ENCODE results near the gene IER5L.

The IER5L gene

GRCh38 chr9:129187042-129187441, 9.0 kb upstream of the IER5L start:
- no peak for DNase-seq (ENCODE audit: low read depth in 1 of 2, low spot score in 1 of 2)
- no peak for TF ChIP-seq SPI1 (IDR thresholded peaks at IDR 0.05; ENCODE audit: borderline replicate concordance, low read depth)
- no peak for TF ChIP-seq REST (IDR thresholded peaks at IDR 0.05; ENCODE audit: insufficient replicate concordance, low read depth)
- TF ChIP-seq GABPA (IDR thresholded peaks at IDR 0.05; ENCODE audit: low read depth) = no peak
- TF ChIP-seq POLR2AphosphoS5 (IDR thresholded peaks at IDR 0.05; ENCODE audit: low read depth) = no peak
- TF ChIP-seq CTCF (IDR thresholded peaks at IDR 0.05; ENCODE audit: insufficient read depth, low read length) = no peak
- no peaks in the 10 kb centered on the region for H3K27me3 ChIP-seq (ENCODE audit: insufficient read depth, poor library complexity, severe bottlenecking)
- no peak overlapping the region for H3K27ac ChIP-seq (replicated peaks)
- H3K4me3 ChIP-seq (replicated peaks; ENCODE audit: insufficient read depth, low read length) = no peak overlapping the region

- Histone ChIP-seq H3K4me3 (replicated peaks; ENCODE audit: insufficient read depth, low read length) (no peak overlapping the region), H3K27ac (replicated peaks) (no peak overlapping the region), H3K27me3 (ENCODE audit: insufficient read depth, poor library complexity, severe bottlenecking) (no peaks in the 10 kb centered on the region)
- no peak for DNase-seq (ENCODE audit: low read depth in 1 of 2, low spot score in 1 of 2)
- TF ChIP-seq REST (IDR thresholded peaks at IDR 0.05; ENCODE audit: insufficient replicate concordance, low read depth) = no peak
- no peak for TF ChIP-seq CTCF (IDR thresholded peaks at IDR 0.05; ENCODE audit: insufficient read depth, low read length)
Measured at GRCh38 chr9:129185991-129186390, 7.9 kb upstream of the IER5L start.

- no peaks in the 10 kb centered on the region for H3K27me3 ChIP-seq (ENCODE audit: insufficient read depth, poor library complexity, severe bottlenecking)
- DNase-seq (ENCODE audit: low read depth in 1 of 2, low spot score in 1 of 2) = no peak
- TF ChIP-seq CTCF (IDR thresholded peaks at IDR 0.05; ENCODE audit: insufficient read depth, low read length) = no peak
- TF ChIP-seq SPI1 (IDR thresholded peaks at IDR 0.05; ENCODE audit: borderline replicate concordance, low read depth) = no peak
- TF ChIP-seq GABPA (IDR thresholded peaks at IDR 0.05; ENCODE audit: low read depth) = no peak
- TF ChIP-seq POLR2AphosphoS5 (IDR thresholded peaks at IDR 0.05; ENCODE audit: low read depth) = no peak
- no peak for TF ChIP-seq REST (IDR thresholded peaks at IDR 0.05; ENCODE audit: insufficient replicate concordance, low read depth)
- H3K27ac ChIP-seq (replicated peaks) = no peak overlapping the region
- no peak overlapping the region for H3K4me3 ChIP-seq (replicated peaks; ENCODE audit: insufficient read depth, low read length)
Measured at GRCh38 chr9:129185402-129185801, 7.3 kb upstream of the IER5L start.

Data from HL-60 (cell line).